ENCODE results near the gene POLDIP3.

DNA sequence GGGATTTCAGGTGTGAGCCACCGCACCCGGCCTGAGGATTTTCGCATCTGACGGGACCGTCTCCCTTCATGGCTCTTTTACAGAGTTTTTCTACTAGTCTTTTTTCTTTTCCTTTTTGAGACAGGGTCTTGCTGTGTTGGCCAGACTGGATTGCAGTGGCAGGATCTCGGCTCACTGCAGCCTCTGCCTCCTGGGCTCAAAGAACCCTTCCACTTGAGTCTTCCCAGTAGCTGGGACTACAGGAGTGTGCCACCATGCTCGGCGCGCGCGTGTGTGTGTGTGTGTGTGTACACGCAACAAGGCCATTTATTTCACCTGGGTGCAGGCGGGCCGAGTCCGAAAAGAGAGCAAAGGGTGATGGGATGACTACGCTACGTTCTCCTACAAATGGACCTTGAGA lies 50.0 kb downstream of the POLDIP3 start:
- TF ChIP-seq, protein P1, sequence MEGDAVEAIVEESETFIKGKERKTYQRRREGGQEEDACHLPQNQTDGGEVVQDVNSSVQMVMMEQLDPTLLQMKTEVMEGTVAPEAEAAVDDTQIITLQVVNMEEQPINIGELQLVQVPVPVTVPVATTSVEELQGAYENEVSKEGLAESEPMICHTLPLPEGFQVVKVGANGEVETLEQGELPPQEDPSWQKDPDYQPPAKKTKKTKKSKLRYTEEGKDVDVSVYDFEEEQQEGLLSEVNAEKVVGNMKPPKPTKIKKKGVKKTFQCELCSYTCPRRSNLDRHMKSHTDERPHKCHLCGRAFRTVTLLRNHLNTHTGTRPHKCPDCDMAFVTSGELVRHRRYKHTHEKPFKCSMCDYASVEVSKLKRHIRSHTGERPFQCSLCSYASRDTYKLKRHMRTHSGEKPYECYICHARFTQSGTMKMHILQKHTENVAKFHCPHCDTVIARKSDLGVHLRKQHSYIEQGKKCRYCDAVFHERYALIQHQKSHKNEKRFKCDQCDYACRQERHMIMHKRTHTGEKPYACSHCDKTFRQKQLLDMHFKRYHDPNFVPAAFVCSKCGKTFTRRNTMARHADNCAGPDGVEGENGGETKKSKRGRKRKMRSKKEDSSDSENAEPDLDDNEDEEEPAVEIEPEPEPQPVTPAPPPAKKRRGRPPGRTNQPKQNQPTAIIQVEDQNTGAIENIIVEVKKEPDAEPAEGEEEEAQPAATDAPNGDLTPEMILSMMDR (tag by site-specific recombination; IDR thresholded peaks at IDR 0.05), result no peak
- no peak for TF ChIP-seq YY1 (tag by site-specific recombination; IDR thresholded peaks at IDR 0.05)

Measured in HEK293 (cell line).